Mucosa of gallbladder (tissue), 1 donor: ENCODE data around the gene LMNTD2. TPM values are rescaled to one million over a fixed set of nuclear protein-coding genes. Genes with fewer than 3 reads are reported as not detected.
A peak's percentile ranks its signal among the peaks of the same experiment; 100 is the strongest.

ENCODE experiments used
- DNase-seq: peaks from one replicate; pipeline ENCODE4 v3.0.0-alpha.2; 2020; ENCODE audit warnings: low spot score
- total RNA-seq: library from RNA; stranded (reverse); gene quantifications from one replicate; pipeline ENCODE4 v1.2.1, GENCODE V29; 2021
- donor health status: DM: no; HTN: no; CAD: no.

LMNTD2 gene
- total RNA-seq, 1 donor from 2014 or later, result 7.5 TPM

DNA sequence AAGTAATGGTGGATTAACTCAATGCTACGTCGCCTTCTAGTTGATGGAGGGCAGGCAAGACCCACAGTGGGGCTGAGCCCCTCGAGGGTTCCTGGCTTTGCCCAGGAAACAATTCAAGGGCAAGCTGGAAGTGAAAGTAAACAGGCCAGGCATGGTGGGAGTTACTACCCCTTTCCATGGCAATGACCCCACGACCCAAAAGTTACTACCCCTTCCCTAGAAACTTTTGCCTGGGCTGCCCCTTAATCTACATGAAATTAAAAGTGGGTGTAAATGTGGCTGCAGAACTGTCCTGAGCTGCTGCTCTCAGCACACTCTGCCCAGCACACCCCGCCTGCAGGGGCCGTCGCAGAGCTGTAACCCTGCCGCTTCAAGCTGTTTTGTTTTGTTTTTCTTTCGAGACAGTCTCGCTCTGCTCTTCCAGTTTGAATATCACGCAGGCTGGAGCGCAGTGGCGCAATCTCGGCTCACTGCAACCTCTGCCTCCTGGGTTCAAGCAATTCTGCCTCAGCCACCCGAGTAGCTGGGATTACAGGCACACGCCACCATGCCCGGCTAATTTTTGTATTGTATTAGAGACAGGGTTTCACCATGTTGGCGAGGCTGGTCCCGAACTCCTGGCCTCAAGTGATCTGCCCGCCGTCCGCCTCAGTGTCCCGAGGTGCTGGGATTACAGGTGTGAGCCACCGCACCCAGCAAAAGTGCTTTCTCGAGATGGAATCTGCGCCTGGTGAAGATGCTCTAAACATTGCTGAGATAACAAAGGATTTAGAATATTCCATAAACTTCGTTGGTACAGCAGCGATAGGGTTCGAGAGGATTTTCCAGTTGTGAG lies 47.6 kb downstream of the LMNTD2 start:
- DNase-seq, result no peak

DNA sequence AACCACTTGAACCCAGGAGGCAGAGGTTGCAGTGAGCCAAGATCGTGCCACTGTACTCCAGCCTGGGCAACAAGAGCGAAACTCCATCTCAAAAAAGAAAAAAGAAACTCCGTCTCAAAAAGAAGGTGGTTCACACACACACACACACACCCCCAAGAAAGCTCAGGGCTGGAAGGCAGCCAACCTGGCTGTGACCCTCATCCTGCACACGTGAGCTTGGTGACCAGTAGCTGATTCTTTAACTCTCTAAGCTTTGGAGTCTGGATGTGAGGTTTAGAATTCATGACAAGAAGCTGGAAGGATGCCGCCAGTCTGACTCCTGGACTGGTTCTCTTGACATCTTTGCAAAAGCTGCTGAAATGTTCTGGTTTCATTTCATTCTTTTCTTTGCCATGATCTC lies 51.6 kb downstream of the LMNTD2 start:
- no peak for DNase-seq

DNA sequence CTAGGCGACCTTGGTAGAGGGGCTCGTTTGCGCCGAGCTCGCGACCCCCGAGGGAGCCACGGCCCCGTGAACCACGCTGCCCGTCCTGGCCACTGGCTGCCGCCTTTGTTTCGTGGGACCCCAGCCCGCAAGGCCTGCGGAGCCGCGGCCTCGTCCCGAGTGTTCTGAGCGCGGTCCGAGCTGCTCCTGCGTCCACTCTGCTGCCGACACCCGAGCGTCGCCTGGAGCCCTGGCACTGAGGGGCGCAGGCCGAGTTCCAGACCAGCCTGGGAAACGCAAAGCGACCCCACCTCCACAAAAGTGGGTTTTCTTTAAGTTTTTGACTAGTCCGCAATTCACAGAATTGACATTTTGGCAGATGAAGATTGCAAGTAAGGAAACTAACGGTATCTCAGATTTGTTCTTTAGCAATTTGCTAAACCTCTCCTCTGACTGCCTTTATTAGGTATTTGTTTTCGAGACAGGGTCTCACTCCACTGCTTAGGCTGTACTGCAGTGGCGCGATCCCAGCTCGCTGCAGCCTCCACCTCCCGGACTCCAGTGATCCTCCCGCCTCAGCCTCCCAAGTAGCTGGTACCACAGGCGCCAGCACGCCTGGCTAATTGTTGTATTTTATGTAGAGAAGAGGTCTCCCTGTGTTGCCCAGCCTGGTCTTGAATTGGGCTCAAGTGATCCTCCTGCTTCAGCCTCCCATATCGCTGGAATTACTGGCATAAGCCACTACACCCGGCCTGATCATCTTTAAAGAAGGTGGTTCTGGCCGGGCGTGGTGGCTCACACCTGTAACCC lies 52.6 kb downstream of the LMNTD2 start:
- DNase-seq, result no peak

DNA sequence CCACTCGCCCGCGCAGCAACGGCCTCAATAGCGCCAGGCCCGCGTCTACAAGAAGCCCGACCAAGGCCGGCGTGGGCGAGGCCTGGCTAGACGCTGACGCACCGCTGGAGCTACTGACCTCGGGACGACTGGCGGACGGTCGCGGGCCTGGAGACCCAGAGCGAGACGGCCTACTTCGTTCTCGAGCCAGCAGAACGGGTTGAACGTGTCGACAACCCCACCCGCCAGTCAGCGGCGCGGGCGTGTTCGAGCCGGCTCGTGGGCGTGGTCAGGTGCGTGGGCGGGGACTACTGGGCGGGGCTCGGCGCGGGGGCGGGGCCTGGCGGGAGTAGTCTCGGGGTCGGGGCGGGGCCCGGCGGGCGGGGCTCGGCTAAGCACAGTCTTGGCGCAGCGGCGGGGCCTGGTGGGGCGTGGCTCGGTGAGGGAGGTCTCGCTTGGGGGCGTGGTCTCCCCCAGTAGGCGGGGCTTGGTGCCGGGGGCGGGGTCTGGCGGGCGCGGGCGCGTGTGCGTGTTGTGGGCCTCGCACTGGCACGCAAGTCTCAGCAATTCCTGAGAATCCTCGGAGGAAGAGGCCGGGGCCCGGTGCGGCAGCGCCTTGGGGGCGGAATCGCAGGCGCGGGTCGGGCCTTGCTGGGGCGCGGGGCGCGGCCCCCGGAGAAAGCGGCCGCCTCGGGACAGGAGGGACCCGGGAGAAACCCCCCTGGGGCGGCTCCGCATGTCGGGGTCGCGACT lies 53.4 kb downstream of the LMNTD2 start, which contains the start of gene RNH1:
Gene RNH1, minus strand, starts transcription at position 248 of the 732 bp plus-strand sequence. CDS start 5,080 bp downstream, outside the sequence.
- peak; percentile 99 for DNase-seq

DNA sequence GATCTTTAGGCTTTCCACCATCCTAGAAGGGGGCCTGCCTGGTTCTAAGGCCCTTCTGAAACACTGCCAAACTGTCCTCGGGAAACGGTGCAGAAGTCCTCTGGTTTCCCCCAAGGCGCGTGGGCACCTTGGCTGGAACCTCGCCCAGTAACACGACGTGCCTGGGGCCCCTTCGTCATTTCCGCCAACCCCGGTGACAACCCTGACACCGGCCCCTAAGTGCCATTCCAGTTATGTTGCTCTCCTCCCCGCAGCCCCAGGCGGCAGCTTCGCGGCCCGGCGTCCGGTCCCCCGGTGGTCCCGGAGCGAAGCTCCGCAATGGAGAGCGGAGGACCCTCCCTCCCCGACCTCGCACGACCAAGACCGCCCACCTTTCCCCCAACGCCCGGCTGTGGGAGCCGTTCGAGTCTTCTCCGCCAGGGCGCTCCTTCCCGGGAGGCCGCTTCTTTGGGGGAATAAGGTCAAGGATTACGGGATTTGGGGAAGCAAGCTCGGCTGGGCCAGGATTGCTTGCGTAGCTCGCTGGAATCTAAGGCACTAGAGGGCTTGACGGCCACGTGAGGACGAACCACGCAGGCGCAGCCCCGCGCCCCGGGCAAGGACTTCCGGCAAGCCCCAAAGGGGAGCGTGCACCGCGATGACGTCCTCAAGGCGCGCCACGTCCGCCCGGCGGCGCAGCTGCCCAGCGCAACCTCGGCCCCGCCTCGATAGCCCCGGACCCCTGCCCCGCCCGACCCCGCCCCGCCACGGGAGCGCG lies 54.1 kb downstream of the LMNTD2 start:
- DNase-seq, result peak; percentile 98

DNA sequence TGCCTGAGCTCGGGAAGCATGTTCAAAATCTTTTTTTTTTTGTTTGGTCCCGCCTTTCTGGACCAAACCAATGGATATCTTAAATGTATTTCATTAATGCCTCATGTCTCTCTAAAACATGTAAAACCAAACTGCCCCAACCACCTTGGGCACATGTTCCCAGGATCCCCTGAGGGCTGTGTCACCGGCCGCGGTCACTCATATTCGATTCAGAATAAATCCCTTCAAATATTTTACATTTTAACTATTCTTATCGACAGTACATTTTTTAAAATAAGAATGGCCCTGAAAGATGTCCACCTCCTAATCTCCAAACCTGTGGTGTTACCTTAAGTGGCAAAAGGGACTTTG lies 55.6 kb downstream of the LMNTD2 start:
- no peak for DNase-seq

Other genes with a start within 250 kb of the LMNTD2 start
- gene IFITM1, start 246.7 kb downstream of the LMNTD2 start, total RNA-seq, result 55.4 TPM
- gene IFITM3, start 239.9 kb downstream of the LMNTD2 start, total RNA-seq, result 246 TPM
- gene B4GALNT4, start 191.2 kb downstream of the LMNTD2 start, total RNA-seq, result 3.4 TPM
- 70.8 TPM for gene PKP3, start 166.5 kb downstream of the LMNTD2 start, total RNA-seq
- 152 TPM for gene SIGIRR, start 145.7 kb downstream of the LMNTD2 start, total RNA-seq
- gene ANO9, start 118.7 kb downstream of the LMNTD2 start, total RNA-seq, result 49.3 TPM
- gene PTDSS2, start 110.5 kb downstream of the LMNTD2 start, total RNA-seq, result 36.6 TPM
- 156 TPM for gene RNH1, start 53.5 kb downstream of the LMNTD2 start, total RNA-seq
- gene HRAS, start 25.2 kb downstream of the LMNTD2 start, total RNA-seq, result 51.1 TPM
- gene LRRC56, start 23.2 kb downstream of the LMNTD2 start, total RNA-seq, result 9.4 TPM
- gene RASSF7, start 232 bp upstream of the LMNTD2 start, total RNA-seq, result 179 TPM
- gene PHRF1, start 15.7 kb upstream of the LMNTD2 start, total RNA-seq, result 38.1 TPM
- 54.0 TPM for gene IRF7, start 55.2 kb upstream of the LMNTD2 start, total RNA-seq
- gene CDHR5, start 64.2 kb upstream of the LMNTD2 start, total RNA-seq, result 89.6 TPM
- gene SCT, start 66.4 kb upstream of the LMNTD2 start, total RNA-seq, result not detected
- gene DRD4, start 76.5 kb upstream of the LMNTD2 start, total RNA-seq, result 2.6 TPM
- 45.0 TPM for gene DEAF1, start 134.5 kb upstream of the LMNTD2 start, total RNA-seq
- gene TMEM80, start 135.1 kb upstream of the LMNTD2 start, total RNA-seq, result 52.0 TPM
- gene EPS8L2, start 145.5 kb upstream of the LMNTD2 start, total RNA-seq, result 228 TPM
- 176 TPM for gene TALDO1, start 186.7 kb upstream of the LMNTD2 start, total RNA-seq
- 85.9 TPM for gene GATD1, start 216.7 kb upstream of the LMNTD2 start, total RNA-seq
- gene CEND1, start 229.4 kb upstream of the LMNTD2 start, total RNA-seq, result 0.49 TPM
- gene SLC25A22, start 237.5 kb upstream of the LMNTD2 start, total RNA-seq, result 16.3 TPM
- 27.7 TPM for gene PIDD1, start 244.5 kb upstream of the LMNTD2 start, total RNA-seq
- 1,317 TPM for gene RPLP2, start 249.2 kb upstream of the LMNTD2 start, total RNA-seq